ENCODE measurements around the gene DEFB113. TPM values are rescaled to one million over a fixed set of nuclear protein-coding genes. Genes with fewer than 3 reads are reported as not detected.

DEFB113 gene
- total and polyA plus RNA-seq, 10 of the 15 experiments (the other 5 are each of a cell fraction or from before 2014, with no cell fraction given): not detected

- SMC1A ChIA-PET (ENCODE audit: uncharacterized antibody, unreplicated experiment): no interaction called here
- Histone ChIP-seq H3K27ac (ENCODE audit: control insufficient read depth, insufficient read depth) (no peak overlapping the region), H2AFZ (ENCODE audit: control insufficient read depth, low read depth, low read length) (no peak overlapping the region), H3K4me2 (ENCODE audit: control insufficient read depth, insufficient read depth) (no peak overlapping the region), H3K9me3 (replicated peaks; ENCODE audit: control insufficient read depth, insufficient read depth, low read length) (no peaks in the 10 kb centered on the region), H3K79me2 (ENCODE audit: control insufficient read depth, insufficient read depth, low read length) (no peaks in the 10 kb centered on the region), H3K4me1 (ENCODE audit: control insufficient read depth, insufficient read depth, low read length) (no peaks in the 10 kb centered on the region), H4K20me1 (ENCODE audit: control insufficient read depth, insufficient read depth) (no peaks in the 10 kb centered on the region), H3K4me3 (no peak overlapping the region), H3K27me3 (replicated peaks in 1 of 2; ENCODE audit: control insufficient read depth in 2 of 2, insufficient read depth in 2 of 2, low read length in 1 of 2) (no peaks in the 10 kb centered on the region), H3K36me3 (ENCODE audit: control insufficient read depth in 2 of 2, insufficient read depth in 2 of 2, low read length in 1 of 2) (no peaks in the 10 kb centered on the region), H3K9ac (ENCODE audit: control insufficient read depth, insufficient read depth, low read length) (no peak overlapping the region)
- ATAC-seq: no peak
- no peak for TF ChIP-seq KDM1A (IDR thresholded peaks at IDR 0.05; ENCODE audit: borderline replicate concordance)
- TF ChIP-seq GATAD2B (conservative IDR thresholded peaks at IDR 0.05; ENCODE audit: low read depth): no peak
- no peak for TF ChIP-seq CHD2 (IDR thresholded peaks at IDR 0.05; ENCODE audit: borderline replicate concordance, low read depth, low read length)
- TF ChIP-seq ZNF687 (IDR thresholded peaks at IDR 0.05): no peak
- TF ChIP-seq, protein P1, sequence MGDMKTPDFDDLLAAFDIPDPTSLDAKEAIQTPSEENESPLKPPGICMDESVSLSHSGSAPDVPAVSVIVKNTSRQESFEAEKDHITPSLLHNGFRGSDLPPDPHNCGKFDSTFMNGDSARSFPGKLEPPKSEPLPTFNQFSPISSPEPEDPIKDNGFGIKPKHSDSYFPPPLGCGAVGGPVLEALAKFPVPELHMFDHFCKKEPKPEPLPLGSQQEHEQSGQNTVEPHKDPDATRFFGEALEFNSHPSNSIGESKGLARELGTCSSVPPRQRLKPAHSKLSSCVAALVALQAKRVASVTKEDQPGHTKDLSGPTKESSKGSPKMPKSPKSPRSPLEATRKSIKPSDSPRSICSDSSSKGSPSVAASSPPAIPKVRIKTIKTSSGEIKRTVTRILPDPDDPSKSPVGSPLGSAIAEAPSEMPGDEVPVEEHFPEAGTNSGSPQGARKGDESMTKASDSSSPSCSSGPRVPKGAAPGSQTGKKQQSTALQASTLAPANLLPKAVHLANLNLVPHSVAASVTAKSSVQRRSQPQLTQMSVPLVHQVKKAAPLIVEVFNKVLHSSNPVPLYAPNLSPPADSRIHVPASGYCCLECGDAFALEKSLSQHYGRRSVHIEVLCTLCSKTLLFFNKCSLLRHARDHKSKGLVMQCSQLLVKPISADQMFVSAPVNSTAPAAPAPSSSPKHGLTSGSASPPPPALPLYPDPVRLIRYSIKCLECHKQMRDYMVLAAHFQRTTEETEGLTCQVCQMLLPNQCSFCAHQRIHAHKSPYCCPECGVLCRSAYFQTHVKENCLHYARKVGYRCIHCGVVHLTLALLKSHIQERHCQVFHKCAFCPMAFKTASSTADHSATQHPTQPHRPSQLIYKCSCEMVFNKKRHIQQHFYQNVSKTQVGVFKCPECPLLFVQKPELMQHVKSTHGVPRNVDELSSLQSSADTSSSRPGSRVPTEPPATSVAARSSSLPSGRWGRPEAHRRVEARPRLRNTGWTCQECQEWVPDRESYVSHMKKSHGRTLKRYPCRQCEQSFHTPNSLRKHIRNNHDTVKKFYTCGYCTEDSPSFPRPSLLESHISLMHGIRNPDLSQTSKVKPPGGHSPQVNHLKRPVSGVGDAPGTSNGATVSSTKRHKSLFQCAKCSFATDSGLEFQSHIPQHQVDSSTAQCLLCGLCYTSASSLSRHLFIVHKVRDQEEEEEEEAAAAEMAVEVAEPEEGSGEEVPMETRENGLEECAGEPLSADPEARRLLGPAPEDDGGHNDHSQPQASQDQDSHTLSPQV (IDR thresholded peaks at IDR 0.05): no peak
- no peak for TF ChIP-seq RFX5 (IDR thresholded peaks at IDR 0.05; ENCODE audit: low read depth, low read length)
- in situ Hi-C loops (cut with MboI) (no loop called here), intact Hi-C loops (cut with micrococcal nuclease; ENCODE audit: unreplicated experiment) (no loop called here)
- FAIRE-seq: no peak
- POLR2A ChIA-PET: no interaction called here
- 30% methylated on average over 3 of the region's 3 CpGs for WGBS (ENCODE audit: insufficient coverage, insufficient replicate concordance, low lambda C conversion rate, missing lambda C conversion rate)
- BruUV-seq (replicated peaks): no TSS peak
- RAD21 ChIA-PET (ENCODE audit: unreplicated experiment): no interaction called here
- CTCF ChIA-PET: no interaction called here
- no peak for DNase-seq (ENCODE audit: low read depth, low spot score)
Observed at GRCh38 chr6:50007819-50008218, 38.4 kb upstream of the DEFB113 start.

Data from GM12878 (cell line).